Stimulated activated CD8-positive, alpha-beta memory T cell treated with anti-CD3 and anti-CD28 coated beads, Interleukin-12 subunit alpha, Interleukin-12 subunit beta, amount 100 ng/mL, for 24 hours (primary cell): ENCODE results near the gene CIAO2B.
"Not testable (repeated sequence)": the region's sequence is repeated elsewhere in the genome, so short reads cannot be mapped to it uniquely, and the experiment has no call there.

Source experiments
- DNase-seq: peaks from one replicate; pipeline ENCODE4 v3.0.0-alpha.2; 2020; ENCODE audit errors: extremely low read depth

The CIAO2B gene

DNA sequence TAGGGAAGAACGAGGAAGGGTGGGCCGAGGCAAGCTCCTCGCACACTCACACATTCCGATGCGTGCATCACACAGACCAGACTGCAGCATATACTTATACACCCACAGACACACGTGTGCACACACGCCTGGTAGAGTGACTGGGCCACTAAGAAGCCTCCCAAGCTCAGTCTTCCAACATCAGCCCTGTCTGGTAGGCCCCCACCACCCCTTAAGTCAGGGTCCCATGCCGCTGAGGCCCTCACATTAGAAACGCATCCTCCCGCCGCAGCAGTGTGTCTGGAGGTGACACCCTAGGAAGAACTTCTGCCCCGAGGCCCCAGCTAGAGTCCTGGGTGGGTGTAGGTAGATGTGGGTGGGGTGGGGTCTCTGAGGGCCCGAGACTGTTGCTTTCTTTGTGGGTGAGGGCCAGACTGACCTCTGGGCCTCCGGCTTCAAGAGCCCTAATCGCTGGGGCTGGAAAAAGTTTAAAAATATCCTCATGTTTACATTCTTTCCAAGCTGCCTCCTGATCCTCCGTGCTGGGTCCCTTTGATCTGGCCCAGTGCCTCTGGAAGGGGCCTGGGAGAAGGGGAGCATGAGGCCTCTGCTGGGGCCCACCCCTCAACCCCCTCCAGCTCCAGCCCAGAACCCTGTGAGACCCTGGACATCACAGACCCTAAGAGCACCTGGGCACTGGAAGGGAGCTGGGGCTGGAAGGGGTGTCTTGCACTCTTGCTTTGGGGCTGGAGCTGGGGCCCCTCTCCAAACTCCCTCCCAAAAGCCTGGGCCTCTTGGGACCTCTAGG is 29.2 kb downstream of the CIAO2B start:
- no peak for DNase-seq

DNA sequence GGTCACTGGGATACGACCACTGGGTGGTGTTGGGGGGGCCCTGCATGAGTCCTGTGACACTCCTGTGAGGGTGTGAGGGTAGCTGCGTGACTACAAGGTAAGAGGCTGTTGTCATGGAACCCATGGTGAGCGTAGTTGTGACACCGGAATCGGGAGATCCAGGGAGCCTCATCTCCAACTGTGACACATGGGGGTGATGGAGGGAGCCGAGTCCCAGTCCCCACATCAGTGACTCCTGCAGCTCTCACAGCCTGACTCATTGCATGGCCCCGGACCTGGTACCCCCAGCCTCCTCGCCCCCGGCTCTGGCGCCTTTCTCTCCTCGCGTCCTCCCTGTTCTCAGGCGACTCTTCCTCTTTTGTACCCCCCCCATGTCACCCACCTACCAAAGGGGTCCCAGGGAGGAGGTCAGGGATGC is 29.8 kb downstream of the CIAO2B start:
- DNase-seq: no peak

DNA sequence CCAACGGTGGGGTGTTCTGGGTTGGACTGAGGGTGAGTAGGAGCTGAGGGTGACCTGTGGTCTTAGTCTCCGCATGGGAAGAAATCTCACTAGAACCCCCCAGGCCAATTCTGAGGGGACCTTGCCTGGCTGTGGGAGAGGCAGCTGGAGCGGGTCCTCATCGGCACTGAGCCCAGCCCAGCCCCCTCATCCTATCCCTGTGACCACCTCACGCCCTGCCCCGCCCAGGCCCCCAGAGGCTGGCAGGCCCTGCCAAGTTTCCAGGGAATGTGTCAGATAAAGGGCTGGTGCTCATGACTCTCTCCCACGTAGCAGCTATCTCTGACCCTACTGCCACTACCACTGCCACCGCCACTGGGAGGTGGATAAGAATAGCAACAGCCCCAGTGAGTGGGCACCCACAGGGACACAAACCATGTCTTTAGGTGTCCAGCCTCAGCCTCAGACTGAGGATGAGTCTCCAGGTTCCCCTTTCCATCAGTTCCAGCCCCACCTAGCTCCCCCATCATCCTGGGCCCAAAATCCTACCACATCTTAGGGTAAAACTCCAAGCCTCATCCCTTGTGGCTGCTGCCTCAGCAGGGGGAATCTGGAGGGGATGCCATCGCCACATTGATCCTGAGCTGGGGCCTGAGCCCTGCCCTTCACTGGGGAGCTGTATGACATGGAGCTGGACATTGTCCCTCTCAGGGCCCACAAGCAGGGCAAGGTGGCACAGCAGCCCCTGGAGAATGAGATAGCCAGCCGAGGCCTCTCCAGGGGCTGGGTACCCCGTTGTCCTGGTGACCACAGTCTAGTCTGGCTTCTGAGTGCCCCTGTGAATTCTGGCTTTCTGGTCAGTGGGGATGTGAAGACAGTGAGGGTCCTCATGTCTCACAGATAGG is 30.4 kb downstream of the CIAO2B start:
- DNase-seq: no peak

DNA sequence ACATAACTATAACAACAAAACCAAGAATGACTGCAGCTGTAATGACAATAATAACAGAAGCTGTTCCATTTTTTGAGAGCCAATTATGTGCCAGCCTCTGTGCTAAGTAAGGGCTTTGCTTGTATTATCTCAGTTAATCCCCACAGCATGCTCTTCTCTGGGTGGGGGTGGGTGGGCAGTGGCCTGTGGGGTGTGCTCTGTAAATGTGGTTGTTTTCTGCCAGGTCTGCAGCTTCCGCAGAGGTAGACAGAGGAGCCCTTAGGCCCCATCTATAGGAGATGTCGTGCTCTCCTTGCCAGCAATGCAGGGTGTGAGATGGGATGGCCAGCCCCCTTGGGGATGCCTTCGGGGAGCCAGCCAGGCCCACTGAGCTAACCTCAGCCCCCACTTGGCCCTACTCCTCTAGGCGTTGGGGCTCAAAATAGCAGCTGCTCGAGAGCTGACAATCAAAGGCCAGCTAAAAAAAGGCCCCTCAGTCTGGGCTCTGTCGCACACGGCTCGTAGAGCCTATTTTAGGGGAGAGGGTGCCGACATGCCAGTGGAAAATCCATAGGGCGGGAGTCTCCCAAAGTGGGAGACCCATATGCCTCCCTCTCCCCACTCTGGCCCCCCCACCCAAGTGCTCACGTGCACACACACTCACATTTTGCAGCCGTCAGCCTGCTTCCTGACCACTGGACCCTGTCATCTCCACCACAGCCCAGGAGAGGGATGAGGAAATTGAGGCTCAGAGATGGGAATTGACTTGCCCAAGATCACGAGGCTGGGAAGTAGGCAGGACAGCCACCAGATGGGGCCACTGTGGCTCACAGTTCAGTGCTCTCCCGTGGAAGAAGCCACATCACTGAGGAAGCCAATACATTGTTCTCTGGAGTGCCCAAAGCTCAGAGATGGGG is 31.3 kb downstream of the CIAO2B start:
- no peak for DNase-seq

DNA sequence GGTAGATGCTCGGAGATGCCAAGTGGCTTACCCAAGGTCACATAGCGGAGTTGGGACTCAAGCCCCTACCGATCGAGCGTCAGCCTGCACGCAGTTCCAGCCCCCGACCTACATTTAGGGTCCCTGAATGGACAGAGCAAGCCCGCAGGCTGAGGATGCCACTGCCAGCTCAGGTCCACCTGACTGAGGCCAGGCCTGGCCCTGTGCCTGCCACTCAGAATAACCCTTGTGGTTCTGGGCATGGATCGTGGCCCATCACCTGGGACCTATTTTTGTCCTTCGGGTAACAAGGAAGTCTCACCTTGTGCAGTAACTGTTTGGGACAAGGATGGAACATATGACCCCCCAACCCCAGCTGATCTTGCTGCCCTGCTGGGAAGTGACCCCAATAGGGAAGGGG is 32.6 kb downstream of the CIAO2B start:
- DNase-seq: no peak

DNA sequence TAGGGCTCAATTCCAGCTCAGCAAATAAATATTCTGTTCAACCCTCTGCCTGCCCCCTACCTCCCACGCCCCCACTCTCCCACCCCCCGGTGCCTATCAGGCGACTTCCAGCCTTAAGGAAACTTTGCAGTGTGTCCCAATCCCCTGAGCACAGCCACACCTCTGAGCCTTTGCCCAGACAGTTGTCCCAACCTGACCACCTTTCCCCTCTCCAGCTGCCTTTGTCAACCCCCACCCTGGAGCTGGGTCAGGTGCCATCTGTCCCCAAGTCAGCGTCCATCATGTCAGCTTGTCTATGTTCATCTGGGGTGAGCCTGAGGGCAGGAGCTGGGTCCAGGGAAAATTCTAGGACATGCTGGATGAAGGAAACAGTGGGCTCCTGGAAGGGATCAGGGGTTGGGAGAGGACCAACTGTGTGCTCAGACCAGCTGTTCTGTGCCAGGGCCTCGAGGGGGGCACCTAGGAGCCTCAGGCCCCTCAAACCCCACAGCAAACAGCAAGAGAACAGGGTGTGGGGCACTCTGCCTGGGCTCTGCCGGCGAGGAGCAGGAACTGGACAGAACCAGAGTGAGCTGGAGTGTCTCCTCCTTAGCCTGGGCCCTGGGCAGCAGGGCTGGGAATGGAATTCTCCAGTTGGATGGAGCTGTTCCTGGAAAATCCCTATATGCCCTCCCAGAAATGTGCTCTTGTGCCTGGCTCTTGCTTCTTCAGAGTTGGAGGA is 33.3 kb downstream of the CIAO2B start:
- no peak for DNase-seq

DNA sequence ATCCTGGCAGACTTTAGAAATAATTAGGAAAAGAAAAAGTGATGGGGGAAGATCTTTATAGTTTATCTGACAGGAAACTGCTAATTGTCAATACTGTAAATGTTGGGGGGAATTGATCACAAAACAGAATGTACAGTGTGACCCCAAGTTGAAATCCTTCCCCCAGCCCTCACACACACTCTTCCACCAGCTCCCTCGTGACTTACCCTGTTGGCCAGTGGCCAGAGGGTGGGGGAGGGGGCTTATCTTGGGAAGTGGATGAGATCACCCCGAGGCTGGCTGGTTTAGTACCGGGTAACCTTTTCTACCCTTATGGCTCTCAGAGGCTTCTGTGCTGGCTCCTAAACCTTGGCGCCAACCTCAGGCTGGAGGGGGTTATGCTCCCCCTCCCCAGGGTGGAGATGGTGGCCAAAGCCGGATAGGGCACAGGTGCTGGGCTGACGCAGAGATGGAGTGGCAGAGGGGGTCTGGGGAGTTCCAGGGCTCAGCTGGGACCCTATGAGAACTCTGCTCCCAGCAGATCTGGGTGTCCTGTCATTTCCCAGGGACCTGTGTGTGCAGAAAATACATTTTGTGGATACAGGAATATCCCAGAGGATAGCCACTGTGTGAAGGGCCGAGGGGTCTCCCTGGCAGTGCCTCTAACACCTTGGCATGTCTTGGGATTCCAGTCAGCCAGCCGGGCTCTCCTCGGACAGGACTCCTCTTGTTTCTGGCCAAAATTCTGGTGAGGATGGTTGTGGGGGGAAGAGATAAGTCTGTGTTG is 34.1 kb downstream of the CIAO2B start:
- no peak for DNase-seq

DNA sequence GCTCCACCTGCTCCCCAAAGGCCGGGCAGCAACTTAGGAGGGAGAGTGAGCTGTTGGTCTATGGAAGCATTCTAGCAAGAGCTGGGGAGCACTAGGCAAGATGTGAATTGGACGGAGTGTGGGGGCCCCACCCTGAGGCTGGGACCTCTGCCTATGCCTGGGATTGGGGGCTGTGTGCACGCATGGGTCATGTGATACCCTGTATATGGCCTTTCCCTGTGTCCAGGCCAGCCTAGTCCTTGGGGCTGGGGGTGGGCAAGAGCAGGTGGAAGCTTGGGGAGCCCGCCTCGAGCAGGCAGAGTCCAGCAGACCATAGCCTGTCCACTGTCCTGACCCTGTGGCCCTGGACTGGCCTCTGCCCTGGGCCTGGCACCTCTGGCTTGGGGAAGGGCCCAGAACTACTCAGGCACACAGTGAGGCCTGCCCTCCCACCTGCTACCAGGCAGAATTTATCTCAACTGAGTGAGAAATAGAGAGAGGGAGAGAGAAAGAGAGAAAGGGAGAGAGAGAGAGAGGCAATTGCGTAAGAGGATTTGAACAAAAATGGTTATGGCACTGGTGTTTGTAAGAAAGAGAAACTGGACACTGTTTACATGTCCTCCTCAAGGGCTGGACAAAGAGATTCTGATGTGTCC is 34.8 kb downstream of the CIAO2B start:
- no peak for DNase-seq

DNA sequence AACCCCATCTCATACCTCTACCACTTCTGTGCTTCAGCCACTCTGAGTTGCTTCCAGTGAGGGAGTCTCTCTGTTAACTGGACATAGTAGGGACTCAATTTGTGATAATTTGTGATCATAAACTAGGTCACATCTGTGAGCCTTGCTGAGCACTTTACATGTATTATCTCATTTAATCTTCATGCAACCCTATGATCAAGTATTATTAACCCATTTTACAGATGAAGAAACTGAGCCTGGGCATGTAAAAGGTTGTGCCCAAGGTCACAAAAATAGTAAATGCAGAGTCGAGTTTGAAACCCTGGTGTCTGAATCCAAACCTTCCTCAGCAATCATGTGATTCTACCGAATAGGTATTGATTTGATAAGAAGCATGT is 35.3 kb downstream of the CIAO2B start:
- DNase-seq: no peak

DNA sequence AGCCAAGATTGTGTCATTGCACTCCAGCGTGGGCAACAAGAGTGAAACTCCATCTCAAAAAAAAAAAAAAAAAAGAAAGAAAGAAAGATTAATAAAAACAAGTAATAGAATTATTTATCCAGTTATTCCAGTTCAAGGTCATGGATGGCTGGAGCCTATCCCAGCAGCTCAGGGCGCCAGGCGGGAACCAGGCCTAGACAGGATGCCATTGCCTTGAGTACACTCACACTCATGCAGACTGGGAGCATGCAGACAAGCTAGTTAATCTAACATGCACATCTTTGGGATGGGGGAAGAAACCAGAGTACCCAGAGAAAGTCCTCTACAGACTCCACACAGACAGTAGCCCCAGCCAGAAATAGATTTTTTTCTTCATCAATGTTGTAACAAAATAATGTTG is 36.0 kb downstream of the CIAO2B start:
- DNase-seq: no peak

DNA sequence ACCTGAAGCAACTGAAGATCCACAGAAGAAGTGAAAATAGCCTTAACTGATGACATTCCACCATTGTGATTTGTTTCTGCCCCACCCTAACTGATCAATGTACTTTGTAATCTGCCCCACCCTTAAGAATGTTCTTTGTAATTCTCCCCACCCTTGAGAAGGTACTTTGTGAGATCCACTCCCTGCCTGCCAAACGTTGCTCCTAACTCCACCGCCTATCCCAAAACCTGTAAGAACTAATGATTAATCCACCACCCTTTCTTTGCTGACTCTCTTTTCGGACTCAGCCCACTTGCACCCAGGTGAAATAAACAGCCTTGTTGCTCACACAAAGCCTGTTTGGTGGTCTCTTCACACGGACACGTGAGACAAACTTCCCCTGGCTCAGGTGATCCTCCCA is 37.5 kb downstream of the CIAO2B start:
- not testable (repeated sequence) for DNase-seq

DNA sequence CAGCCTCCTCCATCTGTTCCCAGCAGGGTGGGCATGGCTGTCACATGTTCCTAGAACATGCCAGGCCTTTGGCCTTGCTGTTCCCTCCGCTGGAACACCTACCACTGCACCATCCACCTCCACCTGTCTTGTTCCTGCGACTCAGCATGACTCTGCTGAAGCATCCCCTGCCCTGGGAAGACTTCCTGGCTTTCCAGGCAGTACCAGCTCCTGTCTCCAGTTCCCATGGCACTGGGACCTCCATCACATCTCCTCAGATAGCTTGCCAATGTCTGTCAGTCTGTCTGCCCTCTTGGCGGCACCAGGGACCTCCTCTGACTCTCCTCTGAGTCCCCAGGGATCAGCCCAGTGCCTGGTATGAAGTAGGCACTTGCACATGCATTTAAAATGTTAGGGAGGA is 38.2 kb downstream of the CIAO2B start:
- DNase-seq: no peak

DNA sequence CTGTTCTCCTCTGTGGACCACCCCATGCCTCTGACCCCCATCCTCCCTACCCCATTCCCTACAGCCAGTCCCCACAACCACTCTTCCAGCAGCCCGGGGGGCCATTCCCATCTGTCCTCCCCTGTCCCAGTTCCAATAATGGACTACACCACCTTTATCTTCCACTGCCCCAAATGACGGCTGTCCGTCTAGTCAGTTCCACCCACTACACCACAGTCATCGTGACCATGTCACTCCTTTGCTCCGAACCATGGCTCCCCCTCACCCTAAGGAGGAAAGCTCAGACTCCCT is 38.6 kb downstream of the CIAO2B start:
- no peak for DNase-seq

DNA sequence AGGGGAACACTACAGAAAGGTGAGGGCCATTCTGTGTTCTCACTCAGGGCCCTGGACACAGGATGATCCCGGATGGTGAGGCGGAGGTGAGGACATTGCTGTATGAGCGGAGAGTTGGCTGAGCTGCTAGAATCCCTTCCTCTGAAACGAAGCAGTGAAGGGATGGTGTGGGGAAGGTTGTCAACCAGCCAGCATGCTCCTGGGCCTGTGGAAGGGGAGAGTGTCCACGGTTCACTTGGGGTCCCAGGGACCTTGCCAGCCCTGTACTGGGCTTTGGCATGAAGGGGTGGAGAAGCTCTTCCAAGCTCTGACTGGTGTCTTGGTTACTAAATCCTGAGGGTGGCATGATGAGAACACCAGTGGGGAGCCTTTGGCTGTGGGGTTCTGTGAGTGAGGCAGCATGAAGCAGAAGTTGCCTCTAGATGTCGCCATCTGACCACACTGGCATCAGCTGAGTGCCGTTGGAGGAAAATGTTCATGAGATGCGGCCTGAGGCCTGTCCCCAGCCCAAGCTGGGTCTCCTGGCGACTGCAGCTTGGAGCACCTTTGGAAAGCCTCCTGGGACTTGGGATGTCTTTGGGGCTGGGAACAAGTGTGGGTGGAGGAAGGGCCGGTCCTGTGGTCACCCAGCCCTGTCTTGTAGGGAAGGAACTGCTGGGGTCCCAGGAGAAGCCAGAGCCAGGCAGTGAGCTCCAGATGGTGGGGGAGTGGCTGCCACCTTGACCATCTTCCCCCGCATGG is 39.1 kb downstream of the CIAO2B start:
- no peak for DNase-seq

DNA sequence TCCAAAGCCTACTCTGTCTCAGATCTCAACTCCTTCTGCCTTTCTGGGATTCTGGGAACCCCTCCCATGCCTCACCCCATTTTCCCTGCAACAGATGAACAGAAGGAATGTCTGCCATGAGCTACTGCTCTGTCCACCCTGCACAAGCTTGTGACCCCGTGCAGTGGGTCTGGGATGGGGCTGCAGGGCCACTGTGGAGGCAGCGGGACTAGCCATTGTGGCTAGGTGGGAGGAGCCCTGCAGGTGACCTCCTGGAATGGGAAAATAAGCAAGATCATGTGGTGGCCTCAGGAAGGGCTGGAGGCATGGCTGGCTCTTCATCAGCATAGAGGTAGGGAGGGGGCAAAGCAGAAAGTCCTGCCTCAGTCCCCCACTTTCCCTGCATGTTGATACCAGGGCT is 40.1 kb downstream of the CIAO2B start:
- DNase-seq: no peak

DNA sequence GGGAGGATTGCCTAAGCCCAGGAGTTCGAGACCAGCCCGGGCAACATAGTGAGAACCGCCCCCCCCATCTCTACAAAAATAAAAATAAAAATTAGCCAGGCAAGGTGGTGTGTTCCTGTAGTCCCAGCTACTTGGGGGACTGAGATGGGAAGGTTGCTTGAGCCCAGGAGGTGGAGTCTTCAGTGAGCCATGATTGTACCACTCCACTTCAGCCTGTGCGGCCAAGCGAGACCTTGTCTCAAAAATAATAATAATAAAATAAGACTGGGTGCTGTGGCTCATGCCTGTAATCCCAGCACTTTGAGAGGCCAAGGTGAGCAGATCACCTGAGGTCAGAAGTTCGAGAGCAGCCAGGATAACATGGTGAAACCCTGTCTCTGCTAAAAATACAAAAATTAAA is 42.4 kb downstream of the CIAO2B start:
- DNase-seq: no peak

DNA sequence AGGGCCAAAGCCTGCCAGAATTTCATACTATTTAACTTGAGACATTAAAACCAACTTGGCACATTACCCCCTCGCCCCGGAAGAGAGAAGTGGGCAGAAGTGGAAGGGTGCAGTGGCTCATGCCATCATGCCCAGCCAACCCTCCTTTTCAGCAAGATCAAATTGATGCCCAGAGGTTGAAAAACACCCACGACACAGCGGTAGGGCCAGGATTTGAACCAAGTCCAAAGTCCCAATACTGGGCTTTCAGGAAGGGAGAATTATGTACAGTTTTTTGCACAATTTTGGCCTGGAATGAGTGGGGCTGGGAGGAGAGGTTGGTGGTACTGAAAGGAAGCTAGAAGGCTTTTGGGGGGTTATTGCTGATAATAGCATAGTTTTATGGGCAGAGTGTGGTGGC is 42.8 kb downstream of the CIAO2B start:
- no peak for DNase-seq

DNA sequence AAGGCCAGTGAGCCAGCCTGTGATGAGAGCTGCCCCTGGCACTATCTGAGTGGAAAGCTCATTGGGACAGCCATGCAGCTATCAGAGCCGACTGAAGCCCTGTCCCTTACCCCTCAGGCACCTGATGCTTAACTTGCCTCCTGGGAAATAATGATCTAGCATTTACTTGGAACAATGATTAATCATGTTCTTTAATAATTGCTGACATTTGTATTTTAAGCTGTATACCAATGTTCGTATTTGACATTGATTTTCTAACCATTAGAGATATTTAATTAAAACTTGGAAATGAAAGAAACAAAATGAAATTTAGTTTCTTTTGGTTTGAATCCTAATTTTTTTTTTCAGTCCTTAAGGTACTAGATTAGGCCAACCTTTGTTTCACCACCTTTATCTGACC is 43.4 kb downstream of the CIAO2B start:
- DNase-seq: no peak

DNA sequence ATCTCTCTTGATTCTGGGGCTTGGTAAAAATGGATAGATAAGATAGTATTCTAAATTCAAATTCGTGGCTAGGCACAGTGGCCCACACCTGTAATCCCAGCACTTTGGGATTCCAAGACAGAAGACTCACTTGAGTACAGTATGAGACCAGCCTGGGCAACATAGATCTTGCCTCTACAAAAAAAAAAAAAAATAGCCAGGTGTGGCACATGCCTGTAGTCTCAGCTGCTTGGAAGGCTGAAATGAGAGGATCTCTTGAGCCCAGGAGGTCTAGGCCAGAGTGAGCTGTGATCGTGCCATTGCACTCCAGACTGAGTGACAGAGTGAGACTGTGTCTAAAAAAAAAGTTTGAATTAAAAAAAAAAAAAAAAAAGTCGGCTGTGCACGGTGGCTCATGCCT is 44.6 kb downstream of the CIAO2B start:
- no peak for DNase-seq
